NCI-H2196 (cell line): ENCODE measurements around the gene TAAR9.

Experiments used
- DNase-seq: peaks from one replicate; lab custom pipeline; 2025; ENCODE audit not compliant: unreplicated experiment; lab: John Stamatoyannopoulos, UW

The TAAR9 gene

GRCh38 chr6:132587424-132587823, 49.3 kb downstream of the TAAR9 start:
- no peak for DNase-seq
